ENCODE measurements around the gene EML3. TPM values are rescaled to one million over a fixed set of nuclear protein-coding genes. Genes with fewer than 3 reads are reported as not detected.

The EML3 gene
- total and polyA plus RNA-seq, 2 of the 8 experiments (the other 6 are each of a cell fraction or from before 2014, with no cell fraction given): 19.2 to 29.9 TPM

GRCh38 chr11:62556108-62556874 is 56.3 kb downstream of the EML3 start (continued):
- TF ChIP-seq SP4 (IDR thresholded peaks at IDR 0.05; ENCODE audit: low read length) (no peak), RXRA (IDR thresholded peaks at IDR 0.05; ENCODE audit: insufficient read depth, low read depth, low read length) (no peak), SAP30 (IDR thresholded peaks at IDR 0.05; ENCODE audit: insufficient read depth, insufficient replicate concordance, low read length) (no peak), MAFK (IDR thresholded peaks at IDR 0.05; ENCODE audit: low read depth, low read length) (no peak), SIN3A (conservative IDR thresholded peaks at IDR 0.05 in 1 of 2, IDR thresholded peaks at IDR 0.05 in 1 of 2; ENCODE audit: low read depth in 1 of 2, low read length in 2 of 2) (no peak), PHF8 (conservative IDR thresholded peaks at IDR 0.05; ENCODE audit: low read depth, low read length) (no peak), KDM1A (IDR thresholded peaks at IDR 0.05; ENCODE audit: borderline replicate concordance, low read length) (0 out of 2 replicates have a peak, but pooled peaks have one; percentile 25), FOSL1 (IDR thresholded peaks at IDR 0.05; ENCODE audit: insufficient read depth, low read depth, low read length) (no peak), POLR2AphosphoS5 (IDR thresholded peaks at IDR 0.05; ENCODE audit: low read depth, low read length) (no peak; the same call in 1 of the 2 replicates), TAF7 (optimal IDR thresholded peaks at IDR 0.05; ENCODE audit: borderline replicate concordance, low read depth, low read length) (no peak), CBX5 (IDR thresholded peaks at IDR 0.05; ENCODE audit: low read depth, low read length) (no peak), USF2 (IDR thresholded peaks at IDR 0.05; ENCODE audit: low read length) (no peak), JUN (IDR thresholded peaks at IDR 0.05; ENCODE audit: low read depth, low read length) (no peak), SRF (IDR thresholded peaks at IDR 0.05; ENCODE audit: low read depth, low read length) (no peak), EP300 (IDR thresholded peaks at IDR 0.05; ENCODE audit: borderline replicate concordance in 1 of 2, low read depth in 2 of 2, low read length in 2 of 2) (no peak), KDM4A (IDR thresholded peaks at IDR 0.05; ENCODE audit: low read depth, low read length, severe bottlenecking) (no peak), ZNF274 (IDR thresholded peaks at IDR 0.05; ENCODE audit: borderline replicate concordance, extremely low read depth, low read length) (no peak), TAF1 (IDR thresholded peaks at IDR 0.05; ENCODE audit: low read depth, low read length) (0 out of 2 replicates have a peak, but pooled peaks have one; percentile 12), HDAC6 (IDR thresholded peaks at IDR 0.05; ENCODE audit: low read depth, low read length) (no peak), BRCA1 (IDR thresholded peaks at IDR 0.05; ENCODE audit: low read depth, low read length) (no peak), TBP (IDR thresholded peaks at IDR 0.05; ENCODE audit: low read depth, low read length) (no peak), ASH2L (IDR thresholded peaks at IDR 0.05; ENCODE audit: low read length) (peak; percentile 67)
